ENCODE data around the gene SIGLEC5.

DNA sequence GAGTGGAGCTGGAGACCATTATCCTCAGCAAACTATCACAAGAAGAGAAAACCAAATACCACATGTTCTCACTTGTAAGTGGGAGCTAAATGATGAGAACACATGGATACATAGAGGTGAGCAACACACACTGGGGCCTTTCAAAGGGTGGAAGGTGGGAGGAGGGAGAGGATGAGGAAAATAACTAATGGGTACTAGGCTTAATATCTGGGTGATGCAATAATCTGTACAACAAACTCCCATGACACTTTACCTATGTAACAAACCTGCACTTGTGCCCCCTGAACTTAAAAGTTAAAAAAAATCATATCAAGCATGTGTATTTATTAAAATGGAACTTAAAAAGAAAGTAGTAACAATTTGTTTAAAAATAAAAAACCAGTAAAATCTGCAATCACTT, 11.4 kb upstream of the SIGLEC5 start:
- TF ChIP-seq ZNF274 (IDR thresholded peaks at IDR 0.05; ENCODE audit: borderline replicate concordance, extremely low read depth, low read length), result no peak
- TF ChIP-seq TAF7 (optimal IDR thresholded peaks at IDR 0.05; ENCODE audit: borderline replicate concordance, low read depth, low read length), result no peak
- TF ChIP-seq TAF1 (IDR thresholded peaks at IDR 0.05; ENCODE audit: low read depth, low read length), result no peak
- no peak for TF ChIP-seq RBBP5 (IDR thresholded peaks at IDR 0.05; ENCODE audit: borderline replicate concordance, low read depth, low read length)
- TF ChIP-seq, protein P1, sequence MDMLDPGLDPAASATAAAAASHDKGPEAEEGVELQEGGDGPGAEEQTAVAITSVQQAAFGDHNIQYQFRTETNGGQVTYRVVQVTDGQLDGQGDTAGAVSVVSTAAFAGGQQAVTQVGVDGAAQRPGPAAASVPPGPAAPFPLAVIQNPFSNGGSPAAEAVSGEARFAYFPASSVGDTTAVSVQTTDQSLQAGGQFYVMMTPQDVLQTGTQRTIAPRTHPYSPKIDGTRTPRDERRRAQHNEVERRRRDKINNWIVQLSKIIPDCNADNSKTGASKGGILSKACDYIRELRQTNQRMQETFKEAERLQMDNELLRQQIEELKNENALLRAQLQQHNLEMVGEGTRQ (IDR thresholded peaks at IDR 0.05; ENCODE audit: low read length), result no peak
